Measurements from ENCODE around the gene FCER2. TPM values are rescaled to one million over a fixed set of nuclear protein-coding genes. Genes with fewer than 3 reads are reported as not detected.
"Not testable (repeated sequence)": the region's sequence is repeated elsewhere in the genome, so short reads cannot be mapped to it uniquely, and the experiment has no call there.

Gene FCER2
- total and polyA plus RNA-seq, 7 donors: 0.06 to 0.54 (median 0.22) TPM; not detected in 3

GRCh38 chr19:7645656-7646425, 56.1 kb downstream of the FCER2 start:
- Histone ChIP-seq H3K4me1 (no peaks in the 10 kb centered on the region), H3K27ac (no peak overlapping the region), H3K27me3 (ENCODE audit: insufficient read depth in 3 of 3, low read length in 2 of 3) (peaks cover 0 to 4% (median 0%) of the 10 kb centered on the region in 3 donors), H3K4me3 (no peak overlapping the region), H3K36me3 (ENCODE audit: insufficient read depth in 1 of 2, low read depth in 1 of 2) (no peaks in the 10 kb centered on the region), H3K9me3 (no peaks in the 10 kb centered on the region)
- intact Hi-C loops (cut with DNase I): no loop called here
- TF ChIP-seq, protein P1, sequence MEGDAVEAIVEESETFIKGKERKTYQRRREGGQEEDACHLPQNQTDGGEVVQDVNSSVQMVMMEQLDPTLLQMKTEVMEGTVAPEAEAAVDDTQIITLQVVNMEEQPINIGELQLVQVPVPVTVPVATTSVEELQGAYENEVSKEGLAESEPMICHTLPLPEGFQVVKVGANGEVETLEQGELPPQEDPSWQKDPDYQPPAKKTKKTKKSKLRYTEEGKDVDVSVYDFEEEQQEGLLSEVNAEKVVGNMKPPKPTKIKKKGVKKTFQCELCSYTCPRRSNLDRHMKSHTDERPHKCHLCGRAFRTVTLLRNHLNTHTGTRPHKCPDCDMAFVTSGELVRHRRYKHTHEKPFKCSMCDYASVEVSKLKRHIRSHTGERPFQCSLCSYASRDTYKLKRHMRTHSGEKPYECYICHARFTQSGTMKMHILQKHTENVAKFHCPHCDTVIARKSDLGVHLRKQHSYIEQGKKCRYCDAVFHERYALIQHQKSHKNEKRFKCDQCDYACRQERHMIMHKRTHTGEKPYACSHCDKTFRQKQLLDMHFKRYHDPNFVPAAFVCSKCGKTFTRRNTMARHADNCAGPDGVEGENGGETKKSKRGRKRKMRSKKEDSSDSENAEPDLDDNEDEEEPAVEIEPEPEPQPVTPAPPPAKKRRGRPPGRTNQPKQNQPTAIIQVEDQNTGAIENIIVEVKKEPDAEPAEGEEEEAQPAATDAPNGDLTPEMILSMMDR (IDR thresholded peaks at IDR 0.05): no peak
- ATAC-seq (no peak), DNase-seq (no peak)
- WGBS, 3 donors: 54 to 57% (median 57%) methylated on average over 19 to 20 of the region's 20 CpGs

DNA sequence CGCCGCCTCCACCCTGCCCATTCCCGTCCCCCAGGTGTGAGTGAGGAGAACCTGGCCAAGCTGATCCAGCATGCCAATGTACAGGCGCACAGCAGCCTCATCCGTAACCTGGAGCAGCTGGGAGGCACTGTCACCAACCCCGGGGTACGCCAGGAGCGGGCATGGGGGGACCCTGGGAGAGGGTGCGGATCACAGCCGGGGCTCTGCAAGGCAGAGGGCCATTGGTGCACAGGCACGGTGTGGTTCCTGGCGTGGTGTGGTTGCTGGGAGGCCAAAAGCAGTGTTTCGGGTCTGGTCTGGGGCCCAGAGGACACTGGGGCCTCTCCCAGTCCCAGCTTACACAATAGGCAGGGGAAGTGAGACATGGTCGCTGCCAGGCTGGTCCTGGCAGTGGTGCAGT, 56.8 kb downstream of the FCER2 start:
- DNase-seq: no peak
- intact Hi-C loops (cut with DNase I): no loop called here
- no peaks in the 10 kb centered on the region for H3K4me1 ChIP-seq
- H3K27ac ChIP-seq: no peak overlapping the region
- 80 to 85% (median 83%) methylated on average over 14 of the region's 14 CpGs for WGBS, 3 donors
- TF ChIP-seq, protein P1 (IDR thresholded peaks at IDR 0.05): no peak
- H3K4me3 ChIP-seq: no peak overlapping the region
- ATAC-seq: no peak
- no peaks in the 10 kb centered on the region for H3K9me3 ChIP-seq
- no peaks in the 10 kb centered on the region for H3K36me3 ChIP-seq (ENCODE audit: insufficient read depth in 1 of 2, low read depth in 1 of 2)
- H3K27me3 ChIP-seq (ENCODE audit: insufficient read depth in 3 of 3, low read length in 2 of 3): peaks cover 0 to 4% (median 0%) of the 10 kb centered on the region in 3 donors

DNA sequence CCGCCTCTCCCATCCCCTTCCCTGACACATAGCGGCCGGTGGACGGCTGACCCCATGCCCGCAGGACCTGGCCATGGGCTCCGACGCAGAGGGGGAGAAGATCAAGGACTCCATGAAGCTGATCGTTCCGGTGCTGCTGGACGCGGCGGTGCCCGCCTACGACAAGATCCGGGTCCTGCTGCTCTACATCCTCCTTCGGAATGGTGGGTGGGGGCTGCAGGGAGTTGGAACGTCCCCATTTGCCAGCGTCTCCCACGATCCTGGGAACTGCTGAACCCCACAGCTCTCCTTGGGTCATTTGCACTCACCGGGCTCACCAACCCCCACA, 57.4 kb downstream of the FCER2 start:
- WGBS, 3 donors: 84 to 91% (median 90%) methylated on average over 16 to 20 of the region's 20 CpGs
- DNase-seq (no peak), ATAC-seq (no peak)
- intact Hi-C loops (cut with DNase I): no loop called here
- Histone ChIP-seq H3K36me3 (ENCODE audit: insufficient read depth in 1 of 2, low read depth in 1 of 2) (no peaks in the 10 kb centered on the region), H3K4me1 (no peaks in the 10 kb centered on the region), H3K27ac (no peak overlapping the region), H3K9me3 (no peaks in the 10 kb centered on the region), H3K27me3 (ENCODE audit: insufficient read depth in 3 of 3, low read length in 2 of 3) (peaks cover 0 to 4% (median 0%) of the 10 kb centered on the region in 3 donors), H3K4me3 (no peak overlapping the region)
- TF ChIP-seq, protein P1 (IDR thresholded peaks at IDR 0.05): no peak

GRCh38 chr19:7643629-7644549, 58.0 kb downstream of the FCER2 start:
- H3K27me3 ChIP-seq (ENCODE audit: insufficient read depth in 3 of 3, low read length in 2 of 3); intact Hi-C loops (cut with DNase I); ATAC-seq; H3K27ac ChIP-seq; H3K9me3 ChIP-seq; DNase-seq; H3K4me1 ChIP-seq; H3K36me3 ChIP-seq (ENCODE audit: insufficient read depth in 1 of 2, low read depth in 1 of 2); H3K4me3 ChIP-seq: not testable (repeated sequence)
- whole genome bisulfite sequencing, 3 donors: 43 to 89% (median 71%) methylated on average over 9 to 10 of the region's 10 CpGs

DNA sequence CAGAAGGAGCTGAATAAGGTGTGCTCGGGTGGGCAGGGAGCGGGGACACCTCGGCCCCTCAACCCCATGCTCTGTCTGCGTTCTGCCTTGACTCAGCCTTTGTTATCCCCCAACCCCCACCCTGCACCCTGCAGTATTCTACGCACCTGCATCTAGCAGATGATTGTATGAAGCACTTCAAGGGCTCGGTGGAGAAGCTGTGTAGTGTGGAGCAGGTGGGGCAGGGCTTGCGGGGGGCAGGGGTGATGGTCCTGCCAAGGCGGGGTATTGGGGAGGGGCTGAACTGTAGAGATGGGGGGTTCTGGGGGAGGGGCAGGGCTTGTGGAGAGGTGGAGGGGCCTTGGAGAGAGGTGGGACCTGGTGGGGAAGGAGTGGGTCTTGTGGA, 58.9 kb downstream of the FCER2 start:
- no peaks in the 10 kb centered on the region for H3K36me3 ChIP-seq (ENCODE audit: insufficient read depth in 1 of 2, low read depth in 1 of 2)
- no peak overlapping the region for H3K4me3 ChIP-seq
- no peaks in the 10 kb centered on the region for H3K4me1 ChIP-seq
- H3K27me3 ChIP-seq (ENCODE audit: insufficient read depth in 3 of 3, low read length in 2 of 3): peaks cover 0 to 16% (median under 1%) of the 10 kb centered on the region in 3 donors
- intact Hi-C loops (cut with DNase I): no loop called here
- TF ChIP-seq, protein P1 (IDR thresholded peaks at IDR 0.05): no peak
- ATAC-seq: no peak
- WGBS, 3 donors: 87 to 90% (median 90%) methylated on average over 8 of the region's 8 CpGs
- no peak overlapping the region for H3K27ac ChIP-seq
- no peaks in the 10 kb centered on the region for H3K9me3 ChIP-seq
- DNase-seq: no peak

Data from psoas muscle (tissue), 8 donors.